Diencephalon (tissue), 1 donor: ENCODE data around the gene RFTN1. TPM values are rescaled to one million over a fixed set of nuclear protein-coding genes. Genes with fewer than 3 reads are reported as not detected.

Experiments
- total RNA-seq: library from RNA; depleted of rRNA; stranded (reverse); fragments of >200 nt; gene quantifications from one replicate; pipeline ENCODE4 v1.2.3, GENCODE V29; 2014

The RFTN1 gene
- 27.0 TPM for total RNA-seq

GRCh38 chr3:16513141-16514020, at the start of gene RFTN1:
Gene RFTN1, minus strand, starts transcription at chr3:16513699. Its CDS starts 19,830 bp downstream, at chr3:16493869.

Other genes starting within 250 kb of the RFTN1 start
- gene DPH3, start 248.8 kb downstream of the RFTN1 start, total RNA-seq, result 37.1 TPM
- 22.6 TPM for gene OXNAD1, start 248.5 kb downstream of the RFTN1 start, total RNA-seq
- 0.23 TPM for gene DAZL, start 91.7 kb upstream of the RFTN1 start, total RNA-seq